Measurements from ENCODE around the gene HDHD5. TPM values are rescaled to one million over a fixed set of nuclear protein-coding genes. Genes with fewer than 3 reads are reported as not detected.

Gene HDHD5
- total RNA-seq, 2 donors from 2014 or later = 32.6 to 50.1 TPM

- H3K27me3 ChIP-seq (replicated peaks; ENCODE audit: insufficient read depth) = no peaks in the 10 kb centered on the region
- no peak for ATAC-seq (ENCODE audit: insufficient number of reproducible peaks, low FRiP score, low read depth)
- TF ChIP-seq CTCF (IDR thresholded peaks at IDR 0.05) = no peak
- H3K9me3 ChIP-seq = no peaks in the 10 kb centered on the region
- H3K36me3 ChIP-seq = peaks cover 73% of the 10 kb centered on the region
- no peak for DNase-seq (ENCODE audit: low spot score)
- no peak overlapping the region for H3K27ac ChIP-seq
- H3K4me3 ChIP-seq = no peak overlapping the region
- H3K4me1 ChIP-seq (ENCODE audit: control insufficient read depth in 1 of 2, low read depth in 2 of 2) = no peaks in the 10 kb centered on the region
Observed at GRCh38 chr22:17105143-17106129, 53.6 kb downstream of the HDHD5 start.

DNA sequence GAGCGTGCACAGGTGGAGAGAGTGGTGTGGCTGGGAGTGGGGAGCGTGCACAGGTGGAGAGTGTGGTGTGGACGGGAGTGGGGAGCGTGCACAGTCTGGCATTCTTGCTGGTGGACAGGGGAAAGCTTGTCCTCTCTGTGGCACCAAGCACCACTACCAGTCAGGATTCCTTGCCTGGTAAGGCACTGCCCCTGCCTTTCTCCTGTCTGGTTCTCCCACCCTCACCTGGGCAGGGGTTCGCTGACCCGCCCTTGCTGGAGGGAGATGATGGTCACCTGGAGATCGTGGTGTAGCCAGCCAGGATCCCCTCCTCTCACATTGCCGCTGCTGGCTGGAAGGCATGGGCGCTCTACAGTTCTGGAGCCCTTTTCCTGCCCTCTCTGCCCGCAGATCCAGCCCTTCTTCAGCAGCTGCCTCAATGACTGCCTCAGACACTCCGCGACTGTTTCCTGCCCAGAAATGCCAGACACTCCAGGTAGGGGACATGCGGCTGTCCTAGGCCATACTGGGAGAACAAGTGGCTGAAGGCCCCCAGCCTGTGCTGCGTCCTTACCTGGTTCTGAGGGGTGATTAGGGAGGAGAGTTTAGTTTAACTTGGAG, 54.6 kb downstream of the HDHD5 start:
- no peaks in the 10 kb centered on the region for H3K9me3 ChIP-seq
- no peak for DNase-seq (ENCODE audit: low spot score)
- no peak overlapping the region for H3K4me3 ChIP-seq
- no peaks in the 10 kb centered on the region for H3K4me1 ChIP-seq (ENCODE audit: control insufficient read depth in 1 of 2, low read depth in 2 of 2)
- H3K27ac ChIP-seq = no peak overlapping the region
- no peak for TF ChIP-seq CTCF (IDR thresholded peaks at IDR 0.05)
- H3K27me3 ChIP-seq (replicated peaks; ENCODE audit: insufficient read depth) = no peaks in the 10 kb centered on the region
- ATAC-seq (ENCODE audit: insufficient number of reproducible peaks, low FRiP score, low read depth) = no peak
- H3K36me3 ChIP-seq = peaks cover 73% of the 10 kb centered on the region

DNA sequence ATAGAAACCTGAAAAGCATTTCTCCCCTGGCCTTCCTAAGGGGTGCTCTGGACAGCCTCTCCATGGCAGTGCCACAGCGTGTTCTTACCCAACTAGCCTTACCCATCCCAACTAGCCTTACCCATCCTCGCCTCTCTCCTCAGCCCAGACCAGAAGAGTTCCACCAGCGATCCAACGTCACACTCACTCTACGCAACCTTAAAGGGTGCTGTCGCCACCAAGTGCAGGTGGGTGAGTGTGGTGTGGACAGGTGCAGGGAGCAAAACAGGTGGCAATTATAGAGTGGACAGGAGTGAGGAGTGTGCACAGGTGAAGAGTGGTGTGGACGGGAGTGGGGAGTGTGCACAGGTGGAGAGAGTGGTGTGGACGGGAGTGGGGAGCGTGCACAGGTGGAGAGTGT, 55.7 kb downstream of the HDHD5 start:
- H3K27ac ChIP-seq = no peak overlapping the region
- DNase-seq (ENCODE audit: low spot score) (no peak), ATAC-seq (ENCODE audit: insufficient number of reproducible peaks, low FRiP score, low read depth) (no peak)
- H3K27me3 ChIP-seq (replicated peaks; ENCODE audit: insufficient read depth) = no peaks in the 10 kb centered on the region
- no peak overlapping the region for H3K4me3 ChIP-seq
- H3K9me3 ChIP-seq = no peaks in the 10 kb centered on the region
- TF ChIP-seq CTCF (IDR thresholded peaks at IDR 0.05) = no peak
- H3K36me3 ChIP-seq = peaks cover 68% of the 10 kb centered on the region
- no peaks in the 10 kb centered on the region for H3K4me1 ChIP-seq (ENCODE audit: control insufficient read depth in 1 of 2, low read depth in 2 of 2)

DNA sequence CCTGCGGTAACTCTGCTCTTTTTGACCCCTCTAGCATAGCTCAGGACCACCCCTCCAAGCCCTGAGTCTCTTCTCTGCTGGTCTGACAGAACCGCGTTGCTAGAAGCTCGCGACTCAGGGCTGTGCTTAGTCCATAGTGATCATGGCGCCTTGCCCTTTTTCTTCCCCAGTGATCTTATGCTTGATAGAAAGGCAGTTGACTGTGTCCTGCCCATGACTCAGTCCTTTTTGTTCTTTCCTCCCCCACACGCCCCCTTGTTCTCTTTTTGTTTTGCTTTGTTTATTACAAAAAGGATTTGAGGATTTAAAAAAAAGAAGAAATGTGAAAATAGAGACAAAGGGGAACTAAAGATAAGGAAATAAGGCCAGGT, 56.8 kb downstream of the HDHD5 start:
- Histone ChIP-seq H3K36me3 (peaks cover 70% of the 10 kb centered on the region), H3K4me3 (no peak overlapping the region), H3K9me3 (no peaks in the 10 kb centered on the region), H3K27ac (no peak overlapping the region), H3K27me3 (replicated peaks; ENCODE audit: insufficient read depth) (no peaks in the 10 kb centered on the region), H3K4me1 (ENCODE audit: control insufficient read depth in 1 of 2, low read depth in 2 of 2) (no peaks in the 10 kb centered on the region)
- ATAC-seq (ENCODE audit: insufficient number of reproducible peaks, low FRiP score, low read depth) (no peak), DNase-seq (ENCODE audit: low spot score) (no peak)
- TF ChIP-seq CTCF (IDR thresholded peaks at IDR 0.05) = no peak

DNA sequence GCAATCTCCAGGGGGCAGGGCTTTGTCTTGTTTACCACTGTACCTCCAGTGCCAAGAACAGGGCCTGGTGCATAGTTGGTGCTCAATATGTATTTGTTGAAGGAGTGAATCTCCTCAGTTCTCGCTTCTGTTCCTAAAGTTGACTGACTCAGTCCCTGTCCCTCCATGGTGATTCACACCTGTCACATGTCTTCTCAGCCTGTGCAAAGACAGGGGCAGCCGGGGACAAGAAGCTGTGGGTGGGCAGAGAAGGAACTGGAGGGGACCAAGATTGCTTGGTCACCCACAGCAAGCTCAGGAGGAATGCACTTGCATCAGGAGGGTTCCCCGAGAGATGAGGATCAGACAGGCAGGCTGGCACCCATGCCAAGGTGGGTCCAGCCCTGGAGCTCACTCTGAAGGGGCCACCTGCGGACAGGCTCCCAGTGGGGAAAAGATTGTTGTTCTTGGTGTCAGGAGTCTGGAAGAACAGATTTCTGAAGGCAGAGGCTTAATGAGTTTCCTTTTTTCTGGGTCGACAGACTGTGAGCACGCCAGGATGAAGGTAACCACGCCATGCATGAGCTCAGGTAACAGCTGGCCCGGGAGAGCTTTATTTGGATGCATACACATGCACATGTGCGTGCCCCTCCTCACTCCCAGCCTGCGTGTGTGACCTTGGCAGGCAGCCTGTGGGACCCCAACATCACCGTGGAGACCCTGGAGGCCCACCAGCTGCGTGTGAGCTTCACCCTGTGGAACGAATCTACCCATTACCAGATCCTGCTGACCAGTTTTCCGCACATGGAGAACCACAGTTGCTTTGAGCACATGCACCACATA, 57.4 kb downstream of the HDHD5 start:
- no peaks in the 10 kb centered on the region for H3K27me3 ChIP-seq (replicated peaks; ENCODE audit: insufficient read depth)
- no peaks in the 10 kb centered on the region for H3K4me1 ChIP-seq (ENCODE audit: control insufficient read depth in 1 of 2, low read depth in 2 of 2)
- H3K36me3 ChIP-seq = peaks cover 66% of the 10 kb centered on the region
- H3K4me3 ChIP-seq = no peak overlapping the region
- H3K27ac ChIP-seq = no peak overlapping the region
- DNase-seq (ENCODE audit: low spot score) (no peak), ATAC-seq (ENCODE audit: insufficient number of reproducible peaks, low FRiP score, low read depth) (no peak)
- no peak for TF ChIP-seq CTCF (IDR thresholded peaks at IDR 0.05)
- no peaks in the 10 kb centered on the region for H3K9me3 ChIP-seq

All from thoracic aorta (tissue), 2 donors.